ENCODE measurements around the gene LCP2. TPM values are rescaled to one million over a fixed set of nuclear protein-coding genes. Genes with fewer than 3 reads are reported as not detected.

The LCP2 gene
- total and polyA plus RNA-seq, 2 of the 8 experiments (the other 6 are each of a cell fraction or from before 2014, with no cell fraction given): 0.26 to 0.33 TPM

DNA sequence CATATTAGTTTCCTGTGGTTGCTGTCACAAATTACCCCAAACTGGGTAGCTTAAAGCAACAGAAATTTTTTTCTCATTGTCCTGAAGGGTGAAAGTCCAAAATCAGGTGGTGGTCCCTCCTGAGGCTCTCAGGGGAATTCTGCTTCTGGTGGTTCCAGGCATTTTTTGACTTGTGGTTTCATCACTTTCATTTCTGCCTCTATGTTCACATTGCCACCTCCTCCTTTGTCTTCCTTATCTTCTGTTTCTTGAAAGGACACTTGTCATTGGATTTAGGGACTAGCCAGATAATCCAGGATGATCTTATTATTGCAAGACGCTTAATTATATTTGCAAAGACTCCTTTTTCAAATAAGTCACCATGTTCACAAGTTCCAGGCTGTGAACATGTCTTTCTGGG, 48.4 kb upstream of the LCP2 start (continued):
- TF ChIP-seq POLR2AphosphoS5 (IDR thresholded peaks at IDR 0.05; ENCODE audit: low read depth, low read length): no peak
- TF ChIP-seq RFX5 (IDR thresholded peaks at IDR 0.05; ENCODE audit: borderline replicate concordance, low read depth, low read length): no peak

All from H1 (cell line).